Osteocyte (in vitro differentiated cells): ENCODE measurements around the gene TTC28. TPM values are rescaled to one million over a fixed set of nuclear protein-coding genes. Genes with fewer than 3 reads are reported as not detected.
A peak's percentile ranks its signal among the peaks of the same experiment; 100 is the strongest.
"Not testable (repeated sequence)": the region's sequence is repeated elsewhere in the genome, so short reads cannot be mapped to it uniquely, and the experiment has no call there.

ENCODE experiments used
- DNase-seq: peaks from one replicate; pipeline ENCODE4 v3.0.0; 2021; ENCODE audit warnings: mixed read lengths; ENCODE audit not compliant: unreplicated experiment; ENCODE audit errors: extremely low spot score
- H3K27ac Mint-ChIP-seq: one replicate; pipeline ENCODE4 v1.8.0; 2021; ENCODE audit warnings: mild to moderate bottlenecking, mixed read lengths; ENCODE audit not compliant: unreplicated experiment
- H3K27me3 Mint-ChIP-seq: one replicate; pipeline ENCODE4 v1.8.0; 2021; ENCODE audit warnings: mixed read lengths; ENCODE audit not compliant: unreplicated experiment
- H3K36me3 Mint-ChIP-seq: one replicate; pipeline ENCODE4 v1.8.0; 2021; ENCODE audit warnings: mixed read lengths; ENCODE audit not compliant: unreplicated experiment
- H3K4me1 Mint-ChIP-seq: one replicate; pipeline ENCODE4 v1.8.0; 2021; ENCODE audit warnings: mixed read lengths; ENCODE audit not compliant: unreplicated experiment
- H3K4me3 Mint-ChIP-seq: one replicate; pipeline ENCODE4 v1.8.0; 2021; ENCODE audit warnings: mild to moderate bottlenecking, moderate library complexity, mixed read lengths; ENCODE audit not compliant: unreplicated experiment
- H3K9me3 Mint-ChIP-seq: one replicate; pipeline ENCODE4 v1.8.0; 2021; ENCODE audit warnings: mixed read lengths; ENCODE audit not compliant: unreplicated experiment
- CTCF ChIP-seq: fragments of 200-600 bp; sonication (generic); IDR thresholded peaks from 2 replicates; pipeline ENCODE4 v1.5.0; 2021; ENCODE audit warnings: antibody characterized with exemption, mild to moderate bottlenecking, moderate library complexity
- total RNA-seq: library from RNA; stranded (reverse); gene quantifications from 2 replicates; pipeline ENCODE4 v1.2.1, GENCODE V29; 2021

Gene TTC28
- total RNA-seq, 1 donor from 2014 or later: 70.3 TPM

GRCh38 chr22:28505416-28506149 lies 174.1 kb downstream of the TTC28 start:
- peaks cover 15% of the 10 kb centered on the region for H3K4me1 Mint-ChIP-seq
- peak overlapping the region; percentile 42 for H3K27ac Mint-ChIP-seq
- peaks cover 20% of the 10 kb centered on the region for H3K9me3 Mint-ChIP-seq
- no peak for TF ChIP-seq CTCF
- no peaks in the 10 kb centered on the region for H3K27me3 Mint-ChIP-seq
- no peak for DNase-seq
- peaks cover 15% of the 10 kb centered on the region for H3K36me3 Mint-ChIP-seq
- peak overlapping the region; percentile 20 for H3K4me3 Mint-ChIP-seq

GRCh38 chr22:28500006-28500405 lies 179.6 kb downstream of the TTC28 start:
- Mint-ChIP-seq H3K4me1 (no peaks in the 10 kb centered on the region), H3K9me3 (no peaks in the 10 kb centered on the region), H3K27ac (no peak overlapping the region), H3K36me3 (no peaks in the 10 kb centered on the region), H3K4me3 (no peak overlapping the region), H3K27me3 (no peaks in the 10 kb centered on the region)
- no peak for DNase-seq
- TF ChIP-seq CTCF: no peak

- Mint-ChIP-seq H3K27ac (no peak overlapping the region), H3K4me1 (no peaks in the 10 kb centered on the region), H3K4me3 (no peak overlapping the region), H3K27me3 (no peaks in the 10 kb centered on the region), H3K9me3 (peaks cover 4% of the 10 kb centered on the region), H3K36me3 (no peaks in the 10 kb centered on the region)
- no peak for TF ChIP-seq CTCF
- no peak for DNase-seq
Measured at GRCh38 chr22:28498044-28498443, 181.6 kb downstream of the TTC28 start.

GRCh38 chr22:28497188-28497587 lies 182.5 kb downstream of the TTC28 start:
- no peak overlapping the region for H3K27ac Mint-ChIP-seq
- no peaks in the 10 kb centered on the region for H3K36me3 Mint-ChIP-seq
- TF ChIP-seq CTCF: no peak
- H3K4me3 Mint-ChIP-seq: no peak overlapping the region
- peaks cover 4% of the 10 kb centered on the region for H3K9me3 Mint-ChIP-seq
- H3K27me3 Mint-ChIP-seq: no peaks in the 10 kb centered on the region
- H3K4me1 Mint-ChIP-seq: no peaks in the 10 kb centered on the region
- DNase-seq: no peak

- H3K4me1 Mint-ChIP-seq, H3K36me3 Mint-ChIP-seq, H3K9me3 Mint-ChIP-seq, H3K4me3 Mint-ChIP-seq, H3K27me3 Mint-ChIP-seq, DNase-seq, H3K27ac Mint-ChIP-seq: not testable (repeated sequence)
Measured at GRCh38 chr22:28491289-28491688, 188.4 kb downstream of the TTC28 start.
